Endothelial cell of umbilical vein (primary cell): ENCODE data around the gene CASKIN2. TPM values are rescaled to one million over a fixed set of nuclear protein-coding genes. Genes with fewer than 3 reads are reported as not detected.

Experiments
- BruUV-seq: library from RNA; stranded (reverse); fragments of 400-500 nt; replicated peaks from 2 replicates; lab custom pipeline; 2021; lab: Mats Ljungman, UMichigan
- CTCF ChIA-PET: fragments of 300-600, 350-600 bp; sonication (Branson Sonifier 250); formaldehyde crosslinking; loops from one replicate; lab custom pipeline; 2021; ENCODE audit warnings: antibody characterized with exemption, inconsistent platforms; lab: Charles Lee
- POLR2A ChIA-PET: fragments of 300-600, 350-600 bp; sonication (Branson Sonifier 250); formaldehyde crosslinking; loops from one replicate; lab custom pipeline; 2021; ENCODE audit warnings: antibody characterized with exemption, inconsistent platforms; lab: Charles Lee
- DNase-seq: peaks from one replicate; pipeline ENCODE4 v3.0.0-alpha.2; 2011; ENCODE audit warnings: low read depth, low spot score
- FAIRE-seq: peaks from 2 replicates; lab custom pipeline; 2011; peaks lifted over from hg19 to GRCh38; lab: Jason Lieb, UNC
- H2AFZ ChIP-seq: 2 replicates; pipeline ENCODE4 v1.6.0; 2012; ENCODE audit warnings: low read depth, low read length, control low read depth, inconsistent platforms
- H3K27ac ChIP-seq: 2 replicates; pipeline ENCODE4 v1.5.1; 2011; ENCODE audit warnings: low read depth, mild to moderate bottlenecking, control low read depth, low read length, moderate library complexity; ENCODE audit not compliant: insufficient read depth
- H3K27me3 ChIP-seq, 2 experiments: 2 replicates each; pipeline versions ENCODE4 v1.6.0 to v1.6.1; 2011; ENCODE audit warnings: low read length in 2 of 2, mixed read lengths in 1 of 2; ENCODE audit not compliant: control insufficient read depth in 2 of 2, insufficient read depth in 2 of 2
- H3K36me3 ChIP-seq, 2 experiments: 2 replicates in 1 of 2; 3 replicates in 1 of 2; pipeline ENCODE4 v1.5.1; 2011; ENCODE audit warnings: low read length in 2 of 2, mild to moderate bottlenecking in 1 of 2, moderate library complexity in 1 of 2; ENCODE audit not compliant: control insufficient read depth in 2 of 2, insufficient read depth in 2 of 2; ENCODE audit errors: extremely low read depth in 1 of 2
- H3K4me1 ChIP-seq: 3 replicates; pipeline ENCODE4 v1.5.1; 2011; ENCODE audit warnings: mild to moderate bottlenecking, low read length; ENCODE audit not compliant: control insufficient read depth, insufficient read depth; ENCODE audit errors: extremely low read depth
- H3K4me2 ChIP-seq: 2 replicates; pipeline ENCODE4 v1.6.1; 2011; ENCODE audit warnings: low read length, control low read depth, mixed read lengths; ENCODE audit not compliant: insufficient read depth
- H3K4me3 ChIP-seq, 3 experiments: fragments of 200-600 bp in 1 of 3; sonication (generic), shearing (Covaris generic) in 1 of 3; replicated peaks in 1 of 3; 2 replicates each; pipeline ENCODE4 v1.5.1; 2011 to 2016; ENCODE audit warnings: control low read depth in 3 of 3, low read length in 3 of 3, mild to moderate bottlenecking in 2 of 3, inconsistent platforms in 1 of 3, low read depth in 1 of 3, moderate library complexity in 1 of 3; ENCODE audit not compliant: insufficient read depth in 1 of 3
- H3K79me2 ChIP-seq: 2 replicates; pipeline ENCODE4 v1.6.0; 2012; ENCODE audit warnings: low read length, inconsistent platforms; ENCODE audit not compliant: control insufficient read depth, insufficient read depth
- H3K9ac ChIP-seq: replicated peaks from 2 replicates; pipeline ENCODE3; 2011; ENCODE audit warnings: low read length, control low read depth; ENCODE audit not compliant: insufficient read depth; ENCODE audit errors: extremely low read depth
- H3K9me1 ChIP-seq: replicated peaks from 3 replicates; pipeline ENCODE4 v1.6.0; 2011; ENCODE audit warnings: mild to moderate bottlenecking, low read length; ENCODE audit not compliant: control insufficient read depth, insufficient read depth; ENCODE audit errors: extremely low read depth
- H3K9me3 ChIP-seq: replicated peaks from 2 replicates; pipeline ENCODE4 v1.5.1; 2012; ENCODE audit warnings: low read length, inconsistent platforms; ENCODE audit not compliant: control insufficient read depth, insufficient read depth
- H4K20me1 ChIP-seq: replicated peaks from 2 replicates; pipeline ENCODE3; 2011; ENCODE audit warnings: mild to moderate bottlenecking, low read length; ENCODE audit not compliant: control insufficient read depth, insufficient read depth; ENCODE audit errors: extremely low read depth
- EZH2 ChIP-seq: IDR thresholded peaks from 2 replicates; pipeline ENCODE4 v1.6.1; 2012; ENCODE audit warnings: borderline replicate concordance, low read depth, mild to moderate bottlenecking, moderate library complexity, low read length, inconsistent platforms; ENCODE audit not compliant: severe bottlenecking
- FOS ChIP-seq: IDR thresholded peaks from 2 replicates; pipeline ENCODE4 v1.6.1; 2011; ENCODE audit warnings: mild to moderate bottlenecking, low read length, moderate library complexity, borderline replicate concordance; ENCODE audit not compliant: insufficient read depth
- GATA2 ChIP-seq: IDR thresholded peaks from 2 replicates; pipeline ENCODE4 v1.7.0; 2011; ENCODE audit warnings: low read depth, mild to moderate bottlenecking, moderate library complexity, mixed read lengths, low read length; ENCODE audit not compliant: insufficient read length, insufficient read depth
- JUN ChIP-seq: IDR thresholded peaks from 2 replicates; pipeline ENCODE4 v1.6.1; 2011; ENCODE audit warnings: borderline replicate concordance, low read depth; ENCODE audit not compliant: insufficient read length, insufficient read depth
- MYC ChIP-seq: IDR thresholded peaks from one replicate; pipeline ENCODE4 v1.6.1; 2011; ENCODE audit warnings: mild to moderate bottlenecking, low read depth, low read length
- POLR2A ChIP-seq: IDR thresholded peaks from 2 replicates; pipeline ENCODE4 v1.6.1; 2012; ENCODE audit warnings: low read depth, mild to moderate bottlenecking, control low read depth, low read length
- POLR2AphosphoS5 ChIP-seq: IDR thresholded peaks from 2 replicates; pipeline ENCODE4 v1.6.1; 2012; ENCODE audit warnings: low read depth, mild to moderate bottlenecking, control low read depth, low read length, moderate library complexity; ENCODE audit not compliant: insufficient read depth
- dilution Hi-C: fragments of 300-500 bp; cut with MboI; formaldehyde crosslinking; loops from one replicate; pipeline ENCODE4 v1.15.0; 2019; ENCODE audit warnings: low sequenced_read_pairs; ENCODE audit not compliant: extremely low pct_ligation_motif_present
- intact Hi-C: fragments of 100-400 bp; cut with micrococcal nuclease; formaldehyde crosslinking; loops from one replicate; pipeline ENCODE4 v1.10.0; 2022
- polyA plus RNA-seq, 4 experiments: library from polyadenylated mRNA; depleted of rRNA in 3 of 4; stranded (reverse) in 3 of 4; unstranded in 1 of 4; fragments of >200 nt; gene quantifications; 2 replicates each; pipeline versions ENCODE4 v1.2.1 to v1.2.3, GENCODE V29; 2011 to 2012; ENCODE audit warnings: missing spikeins in 1 of 4
- total RNA-seq: library from RNA; stranded (reverse); gene quantifications from 2 replicates; pipeline ENCODE4 v1.2.3, GENCODE V29; 2021
- TF ChIP-seq, protein P1 (sequence below): IDR thresholded peaks from 2 replicates; pipeline ENCODE4 v1.6.1; 2011; ENCODE audit not compliant: insufficient read depth, insufficient read length
- TF ChIP-seq, protein P2 (sequence below), 2 donors: IDR thresholded peaks; 1 replicate in 1 of 2; 2 replicates in 1 of 2; pipeline ENCODE4 v1.5.1; 2011; ENCODE audit warnings: low read length in 2 of 2, mild to moderate bottlenecking in 2 of 2, moderate library complexity in 2 of 2, control low read depth in 1 of 2, inconsistent platforms in 1 of 2, low read depth in 1 of 2; ENCODE audit not compliant: insufficient read depth in 1 of 2; ENCODE audit errors: extremely low read depth in 1 of 2

Gene CASKIN2
- total and polyA plus RNA-seq, 2 donors (not counting 3 experiments of a cell fraction or from before 2014, with no cell fraction given): 13.0 to 37.6 TPM

DNA sequence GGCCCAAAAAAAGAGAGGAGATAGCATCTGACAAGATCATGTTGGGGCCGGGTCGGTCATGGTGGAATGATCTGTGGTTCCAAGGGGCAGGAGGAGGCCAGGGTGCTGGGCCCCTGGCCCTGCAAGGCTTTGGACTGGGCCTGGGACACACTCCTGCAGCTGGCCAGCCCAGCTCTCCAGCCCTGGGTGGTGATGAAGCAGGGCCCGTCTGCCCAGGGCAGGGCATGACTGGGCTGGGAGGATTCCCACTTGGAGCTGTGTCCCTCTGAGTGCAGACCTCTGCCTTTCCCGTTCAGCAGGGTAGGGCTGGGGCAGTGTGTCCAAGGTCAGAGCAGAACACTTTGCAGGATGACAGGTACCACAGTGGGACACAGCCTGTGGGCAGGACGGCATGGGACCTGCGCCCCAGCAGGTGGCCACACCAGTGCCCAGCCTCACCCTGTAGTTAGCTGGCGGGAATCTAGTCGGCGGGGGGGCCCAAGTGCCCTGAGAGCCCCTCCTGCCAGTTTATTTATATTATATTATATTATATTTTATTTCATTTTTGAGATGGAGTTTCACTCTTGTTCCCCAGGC, 44.7 kb upstream of the CASKIN2 start:
- no peak overlapping the region for H3K27ac ChIP-seq
- no peaks in the 10 kb centered on the region for H3K36me3 ChIP-seq
- dilution Hi-C loops (no loop called here), intact Hi-C loops (no loop called here)
- H3K4me3 ChIP-seq: no peak overlapping the region
- no peaks in the 10 kb centered on the region for H3K27me3 ChIP-seq
- H3K4me1 ChIP-seq: no peaks in the 10 kb centered on the region
- no TSS peak for BruUV-seq
- FAIRE-seq (no peak), DNase-seq (no peak)
- H3K9me3 ChIP-seq: no peaks in the 10 kb centered on the region
- no peaks in the 10 kb centered on the region for H3K9me1 ChIP-seq
- H3K4me2 ChIP-seq: no peak overlapping the region
- no peaks in the 10 kb centered on the region for H4K20me1 ChIP-seq
- ChIA-PET POLR2A (no interaction called here), CTCF (no interaction called here)
- H3K79me2 ChIP-seq: no peaks in the 10 kb centered on the region
- H2AFZ ChIP-seq: no peak overlapping the region
- H3K9ac ChIP-seq: no peak overlapping the region
- TF ChIP-seq FOS: no peak
- TF ChIP-seq POLR2AphosphoS5: no peak
- TF ChIP-seq JUN: no peak
- TF ChIP-seq, protein P1, sequence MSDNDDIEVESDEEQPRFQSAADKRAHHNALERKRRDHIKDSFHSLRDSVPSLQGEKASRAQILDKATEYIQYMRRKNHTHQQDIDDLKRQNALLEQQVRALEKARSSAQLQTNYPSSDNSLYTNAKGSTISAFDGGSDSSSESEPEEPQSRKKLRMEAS: no peak
- no peak for TF ChIP-seq MYC
- no peak for TF ChIP-seq GATA2
- TF ChIP-seq POLR2A: no peak
- no peak for TF ChIP-seq EZH2
- TF ChIP-seq, protein P2, sequence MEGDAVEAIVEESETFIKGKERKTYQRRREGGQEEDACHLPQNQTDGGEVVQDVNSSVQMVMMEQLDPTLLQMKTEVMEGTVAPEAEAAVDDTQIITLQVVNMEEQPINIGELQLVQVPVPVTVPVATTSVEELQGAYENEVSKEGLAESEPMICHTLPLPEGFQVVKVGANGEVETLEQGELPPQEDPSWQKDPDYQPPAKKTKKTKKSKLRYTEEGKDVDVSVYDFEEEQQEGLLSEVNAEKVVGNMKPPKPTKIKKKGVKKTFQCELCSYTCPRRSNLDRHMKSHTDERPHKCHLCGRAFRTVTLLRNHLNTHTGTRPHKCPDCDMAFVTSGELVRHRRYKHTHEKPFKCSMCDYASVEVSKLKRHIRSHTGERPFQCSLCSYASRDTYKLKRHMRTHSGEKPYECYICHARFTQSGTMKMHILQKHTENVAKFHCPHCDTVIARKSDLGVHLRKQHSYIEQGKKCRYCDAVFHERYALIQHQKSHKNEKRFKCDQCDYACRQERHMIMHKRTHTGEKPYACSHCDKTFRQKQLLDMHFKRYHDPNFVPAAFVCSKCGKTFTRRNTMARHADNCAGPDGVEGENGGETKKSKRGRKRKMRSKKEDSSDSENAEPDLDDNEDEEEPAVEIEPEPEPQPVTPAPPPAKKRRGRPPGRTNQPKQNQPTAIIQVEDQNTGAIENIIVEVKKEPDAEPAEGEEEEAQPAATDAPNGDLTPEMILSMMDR (IDR thresholded peaks at IDR 0.05; ENCODE audit: extremely low read depth in 1 of 2, insufficient read depth in 1 of 2, low read depth in 1 of 2, low read length in 2 of 2): no peak
